OCI-LY1 (cell line): ENCODE data around the gene MNAT1.

Experiments used
- EZH2 ChIP-seq: fragments of 200-600 bp; sonication (generic), shearing (Covaris generic); IDR thresholded peaks from 2 replicates; pipeline ENCODE4 v1.8.0; 2017; ENCODE audit warnings: borderline replicate concordance, mixed run types, mild to moderate bottlenecking, antibody characterized with exemption, low read length, moderate library complexity, mixed read lengths
- TF ChIP-seq, protein P1 (sequence below): fragments of 200-600 bp; sonication (generic), shearing (Covaris generic); IDR thresholded peaks from 2 replicates; pipeline ENCODE4 v1.5.1; 2017; ENCODE audit warnings: mild to moderate bottlenecking, antibody characterized with exemption, low read length, moderate library complexity, mixed read lengths

- TF ChIP-seq, protein P1, sequence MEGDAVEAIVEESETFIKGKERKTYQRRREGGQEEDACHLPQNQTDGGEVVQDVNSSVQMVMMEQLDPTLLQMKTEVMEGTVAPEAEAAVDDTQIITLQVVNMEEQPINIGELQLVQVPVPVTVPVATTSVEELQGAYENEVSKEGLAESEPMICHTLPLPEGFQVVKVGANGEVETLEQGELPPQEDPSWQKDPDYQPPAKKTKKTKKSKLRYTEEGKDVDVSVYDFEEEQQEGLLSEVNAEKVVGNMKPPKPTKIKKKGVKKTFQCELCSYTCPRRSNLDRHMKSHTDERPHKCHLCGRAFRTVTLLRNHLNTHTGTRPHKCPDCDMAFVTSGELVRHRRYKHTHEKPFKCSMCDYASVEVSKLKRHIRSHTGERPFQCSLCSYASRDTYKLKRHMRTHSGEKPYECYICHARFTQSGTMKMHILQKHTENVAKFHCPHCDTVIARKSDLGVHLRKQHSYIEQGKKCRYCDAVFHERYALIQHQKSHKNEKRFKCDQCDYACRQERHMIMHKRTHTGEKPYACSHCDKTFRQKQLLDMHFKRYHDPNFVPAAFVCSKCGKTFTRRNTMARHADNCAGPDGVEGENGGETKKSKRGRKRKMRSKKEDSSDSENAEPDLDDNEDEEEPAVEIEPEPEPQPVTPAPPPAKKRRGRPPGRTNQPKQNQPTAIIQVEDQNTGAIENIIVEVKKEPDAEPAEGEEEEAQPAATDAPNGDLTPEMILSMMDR, result no peak
- TF ChIP-seq EZH2, result no peak
Measured at GRCh38 chr14:60790850-60791249, 56.3 kb downstream of the MNAT1 start.
